Smooth muscle cell (in vitro differentiated cells): ENCODE data around the gene ZNF410. TPM values are rescaled to one million over a fixed set of nuclear protein-coding genes. Genes with fewer than 3 reads are reported as not detected.
"Not testable (repeated sequence)": the region's sequence is repeated elsewhere in the genome, so short reads cannot be mapped to it uniquely, and the experiment has no call there.

Source experiments
- DNase-seq: peaks from one replicate; lab custom pipeline; 2025; ENCODE audit not compliant: unreplicated experiment; lab: John Stamatoyannopoulos, UW
- H2AFZ ChIP-seq: fragments of 200-600 bp; sonication (generic); 2 replicates; pipeline ENCODE4 v1.6.0; 2016; ENCODE audit warnings: antibody characterized with exemption, low read depth, mild to moderate bottlenecking
- H3F3A ChIP-seq: fragments of 200-600 bp; sonication (generic); 2 replicates; pipeline ENCODE4 v1.6.0; 2017; ENCODE audit warnings: antibody characterized with exemption, low read depth
- H3K27ac ChIP-seq: fragments of 200-600 bp; sonication (generic); 2 replicates; pipeline ENCODE4 v1.5.1; 2016; ENCODE audit warnings: low read depth, mild to moderate bottlenecking
- H3K27me3 ChIP-seq: fragments of 200-600 bp; sonication (generic); 2 replicates; pipeline ENCODE4 v1.6.1; 2016; ENCODE audit warnings: low read depth, mild to moderate bottlenecking
- H3K36me3 ChIP-seq: fragments of 200-600 bp; sonication (generic); 2 replicates; pipeline ENCODE4 v1.5.1; 2016; ENCODE audit warnings: low read depth
- H3K4me1 ChIP-seq: fragments of 200-600 bp; sonication (generic); 2 replicates; pipeline ENCODE4 v1.5.1; 2016; ENCODE audit warnings: low read depth
- H3K4me2 ChIP-seq: fragments of 200-600 bp; sonication (generic); 2 replicates; pipeline ENCODE4 v1.6.0; 2016; ENCODE audit warnings: mild to moderate bottlenecking
- H3K4me3 ChIP-seq: fragments of 200-600 bp; sonication (generic); 2 replicates; pipeline ENCODE4 v1.5.1; 2016; ENCODE audit warnings: mild to moderate bottlenecking
- H3K79me2 ChIP-seq: fragments of 200-600 bp; sonication (generic); 2 replicates; pipeline ENCODE4 v1.6.0; 2016; ENCODE audit warnings: low read depth, mild to moderate bottlenecking
- H3K9ac ChIP-seq: fragments of 200-600 bp; sonication (generic); 2 replicates; pipeline ENCODE4 v1.6.0; 2016; ENCODE audit warnings: low read depth
- H3K9me3 ChIP-seq: fragments of 200-600 bp; sonication (generic); replicated peaks from 2 replicates; pipeline ENCODE4 v1.5.1; 2016; ENCODE audit warnings: low read depth
- H4K20me1 ChIP-seq: fragments of 200-600 bp; sonication (generic); 2 replicates; pipeline ENCODE4 v1.6.0; 2016; ENCODE audit warnings: low read depth
- WGBS: methylation state at CpG from one replicate; pipeline ENCODE4 v1.1.7; 2016; ENCODE audit warnings: low lambda C conversion rate; 5-methylcytosine and 5-hydroxymethylcytosine counted together
- polyA plus RNA-seq: library from polyadenylated mRNA; unstranded; fragments of >200 nt; fragmentation: Nextera tagmentation; extraction: Ambion mirVana; gene quantifications from 2 replicates; pipeline ENCODE4 v1.2.1, GENCODE V29; 2016
- total RNA-seq: library from RNA; depleted of rRNA; stranded (reverse); fragments of >200 nt; gene quantifications from 2 replicates; pipeline ENCODE4 v1.2.3, GENCODE V29; 2014
- TF ChIP-seq, protein P1 (sequence below): fragments of 200-600 bp; sonication (generic); IDR thresholded peaks from 2 replicates; pipeline ENCODE4 v1.5.1; 2017; ENCODE audit warnings: borderline replicate concordance, mild to moderate bottlenecking, antibody characterized with exemption; ENCODE audit not compliant: insufficient read depth, poor library complexity, severe bottlenecking

ZNF410 gene
- total and polyA plus RNA-seq, 2 experiments from 2014 or later: 45.1 to 67.3 TPM

DNA sequence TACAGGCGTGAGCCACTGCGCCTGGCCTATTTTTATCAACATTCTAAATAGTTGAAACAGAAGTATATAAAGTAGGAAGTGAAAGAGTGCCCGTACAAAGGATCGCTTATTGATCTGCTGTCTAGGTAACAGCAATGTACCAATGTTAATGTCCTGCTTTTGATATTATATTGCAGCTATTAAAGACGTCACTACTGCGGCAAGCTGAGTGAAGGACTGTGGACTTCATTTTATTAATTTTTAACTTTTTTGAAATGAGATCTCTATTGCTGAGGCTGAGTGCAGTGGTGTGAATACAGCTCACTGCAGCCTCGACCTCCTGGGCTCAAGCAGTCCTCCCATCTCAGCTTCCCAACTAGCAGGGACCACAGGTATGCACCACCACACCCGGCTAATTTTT lies 24.2 kb upstream of the ZNF410 start:
- H3K4me1 ChIP-seq: no peaks in the 10 kb centered on the region
- DNase-seq: no peak
- H3K4me3 ChIP-seq: no peak overlapping the region
- no peak overlapping the region for H3K27ac ChIP-seq
- H3K9me3 ChIP-seq: no peaks in the 10 kb centered on the region
- no peaks in the 10 kb centered on the region for H3K79me2 ChIP-seq
- H3K36me3 ChIP-seq: peaks cover 4% of the 10 kb centered on the region
- H3F3A ChIP-seq: no peaks in the 10 kb centered on the region
- no peak overlapping the region for H3K4me2 ChIP-seq
- 97% methylated on average over 8 of the region's 8 CpGs for WGBS
- H3K9ac ChIP-seq: no peak overlapping the region
- H3K27me3 ChIP-seq: no peaks in the 10 kb centered on the region
- TF ChIP-seq, protein P1, sequence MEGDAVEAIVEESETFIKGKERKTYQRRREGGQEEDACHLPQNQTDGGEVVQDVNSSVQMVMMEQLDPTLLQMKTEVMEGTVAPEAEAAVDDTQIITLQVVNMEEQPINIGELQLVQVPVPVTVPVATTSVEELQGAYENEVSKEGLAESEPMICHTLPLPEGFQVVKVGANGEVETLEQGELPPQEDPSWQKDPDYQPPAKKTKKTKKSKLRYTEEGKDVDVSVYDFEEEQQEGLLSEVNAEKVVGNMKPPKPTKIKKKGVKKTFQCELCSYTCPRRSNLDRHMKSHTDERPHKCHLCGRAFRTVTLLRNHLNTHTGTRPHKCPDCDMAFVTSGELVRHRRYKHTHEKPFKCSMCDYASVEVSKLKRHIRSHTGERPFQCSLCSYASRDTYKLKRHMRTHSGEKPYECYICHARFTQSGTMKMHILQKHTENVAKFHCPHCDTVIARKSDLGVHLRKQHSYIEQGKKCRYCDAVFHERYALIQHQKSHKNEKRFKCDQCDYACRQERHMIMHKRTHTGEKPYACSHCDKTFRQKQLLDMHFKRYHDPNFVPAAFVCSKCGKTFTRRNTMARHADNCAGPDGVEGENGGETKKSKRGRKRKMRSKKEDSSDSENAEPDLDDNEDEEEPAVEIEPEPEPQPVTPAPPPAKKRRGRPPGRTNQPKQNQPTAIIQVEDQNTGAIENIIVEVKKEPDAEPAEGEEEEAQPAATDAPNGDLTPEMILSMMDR: no peak
- H4K20me1 ChIP-seq: no peaks in the 10 kb centered on the region
- no peak overlapping the region for H2AFZ ChIP-seq

DNA sequence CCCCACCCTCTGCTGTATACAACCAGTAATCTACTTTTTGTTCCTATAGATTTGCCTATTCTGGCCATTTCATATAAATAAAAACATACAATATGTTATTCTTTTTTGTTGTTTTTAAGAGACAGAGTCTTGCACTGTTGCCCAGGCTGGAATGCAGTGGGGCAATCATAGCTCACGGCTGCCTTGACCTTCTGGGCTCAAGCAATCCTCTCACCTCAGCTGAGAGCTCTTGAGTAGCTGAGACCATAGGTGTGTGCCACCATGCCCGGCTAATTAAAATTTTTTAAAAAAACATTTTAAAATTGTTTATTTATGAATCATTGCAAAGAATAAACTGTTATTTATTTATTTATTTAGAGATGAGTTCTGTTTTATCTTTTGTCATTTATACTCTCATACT lies 23.4 kb upstream of the ZNF410 start:
- Histone ChIP-seq H3K9ac (no peak overlapping the region), H3K27me3 (no peaks in the 10 kb centered on the region), H3F3A (no peaks in the 10 kb centered on the region), H3K9me3 (no peaks in the 10 kb centered on the region), H3K79me2 (no peaks in the 10 kb centered on the region), H3K4me3 (no peak overlapping the region), H3K27ac (no peak overlapping the region), H4K20me1 (no peaks in the 10 kb centered on the region), H3K4me2 (no peak overlapping the region), H3K4me1 (no peaks in the 10 kb centered on the region), H2AFZ (no peak overlapping the region), H3K36me3 (peaks cover 4% of the 10 kb centered on the region)
- DNase-seq: no peak
- TF ChIP-seq, protein P1: no peak
- WGBS: 99% methylated on average over 2 of the region's 2 CpGs

DNA sequence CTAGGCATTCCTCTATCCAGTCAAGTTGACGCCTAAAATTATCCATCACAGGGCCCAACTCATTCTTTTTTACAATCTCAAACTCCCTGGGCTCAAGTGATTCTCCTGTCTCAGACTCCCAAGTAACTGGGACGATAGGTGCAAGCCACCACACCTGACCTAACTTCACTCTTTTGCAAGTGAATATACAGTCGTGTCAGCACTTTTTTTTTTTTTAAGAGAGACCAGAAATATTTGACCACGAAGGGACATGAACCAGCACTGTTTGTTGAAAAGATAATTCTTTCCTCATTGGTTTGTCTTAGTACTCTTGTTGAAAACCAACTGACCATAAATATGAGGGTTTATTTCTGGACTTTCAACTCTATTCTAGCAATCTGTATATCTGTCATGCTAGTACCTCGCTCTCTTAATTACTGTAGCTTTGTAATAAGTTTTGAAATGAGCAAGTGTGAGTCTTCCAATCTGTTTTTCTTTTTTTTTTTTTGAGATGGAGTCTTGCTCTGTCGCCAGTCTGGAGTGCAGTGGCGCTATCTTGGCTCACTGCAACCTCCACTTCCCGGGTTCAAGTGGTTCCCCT lies 21.0 kb upstream of the ZNF410 start:
- H3K79me2 ChIP-seq: no peaks in the 10 kb centered on the region
- H3K4me3 ChIP-seq: no peak overlapping the region
- no peak overlapping the region for H2AFZ ChIP-seq
- no peaks in the 10 kb centered on the region for H3K9me3 ChIP-seq
- no peaks in the 10 kb centered on the region for H3K27me3 ChIP-seq
- H3K4me1 ChIP-seq: no peaks in the 10 kb centered on the region
- no peak for DNase-seq
- no peak overlapping the region for H3K9ac ChIP-seq
- H3K27ac ChIP-seq: no peak overlapping the region
- no peak overlapping the region for H3K4me2 ChIP-seq
- TF ChIP-seq, protein P1: no peak
- WGBS: 84% methylated on average over 8 of the region's 8 CpGs
- no peaks in the 10 kb centered on the region for H3F3A ChIP-seq
- no peaks in the 10 kb centered on the region for H4K20me1 ChIP-seq
- H3K36me3 ChIP-seq: peaks cover 4% of the 10 kb centered on the region

DNA sequence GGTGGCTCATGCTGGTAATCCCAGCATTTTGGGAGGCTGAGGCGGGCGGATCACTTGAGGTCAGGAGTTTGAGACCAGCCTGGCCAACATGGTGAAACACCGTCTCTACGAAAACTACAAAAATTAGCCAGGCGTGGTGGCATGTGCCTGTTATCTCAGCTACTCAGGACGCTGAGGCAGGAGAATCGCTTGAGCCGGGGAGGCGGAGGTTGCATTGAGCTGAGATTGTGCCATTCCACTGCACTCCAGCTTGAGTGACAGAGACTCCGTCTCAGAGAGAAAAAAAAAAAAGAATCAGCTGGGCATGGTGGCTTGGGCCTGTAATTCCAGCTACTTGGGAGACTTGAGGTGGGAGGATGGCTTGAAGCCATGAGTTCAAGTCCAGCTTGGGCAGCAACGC lies 16.9 kb upstream of the ZNF410 start:
- H3K27me3 ChIP-seq, H3K4me2 ChIP-seq, H3K9ac ChIP-seq, H3F3A ChIP-seq, H3K79me2 ChIP-seq, H3K4me3 ChIP-seq, H3K4me1 ChIP-seq, H3K9me3 ChIP-seq, H2AFZ ChIP-seq, DNase-seq, H4K20me1 ChIP-seq, H3K36me3 ChIP-seq, H3K27ac ChIP-seq: not testable (repeated sequence)
- WGBS: 94% methylated on average over 11 of the region's 11 CpGs
